ENCODE data around the gene P3H2. TPM values are rescaled to one million over a fixed set of nuclear protein-coding genes. Genes with fewer than 3 reads are reported as not detected.
"Not testable (repeated sequence)": the region's sequence is repeated elsewhere in the genome, so short reads cannot be mapped to it uniquely, and the experiment has no call there.

The P3H2 gene
- total RNA-seq, 4 donors from 2014 or later, result 0.24 to 4.0 (median 0.90) TPM

- no peak for DNase-seq
- no peak overlapping the region for H3K4me3 ChIP-seq
- no peaks in the 10 kb centered on the region for H3K36me3 ChIP-seq
- H3K27ac ChIP-seq, result no peak overlapping the region
- peaks cover 0 to 6% of the 10 kb centered on the region in 2 donors for H3K4me1 ChIP-seq
- TF ChIP-seq, protein P1, sequence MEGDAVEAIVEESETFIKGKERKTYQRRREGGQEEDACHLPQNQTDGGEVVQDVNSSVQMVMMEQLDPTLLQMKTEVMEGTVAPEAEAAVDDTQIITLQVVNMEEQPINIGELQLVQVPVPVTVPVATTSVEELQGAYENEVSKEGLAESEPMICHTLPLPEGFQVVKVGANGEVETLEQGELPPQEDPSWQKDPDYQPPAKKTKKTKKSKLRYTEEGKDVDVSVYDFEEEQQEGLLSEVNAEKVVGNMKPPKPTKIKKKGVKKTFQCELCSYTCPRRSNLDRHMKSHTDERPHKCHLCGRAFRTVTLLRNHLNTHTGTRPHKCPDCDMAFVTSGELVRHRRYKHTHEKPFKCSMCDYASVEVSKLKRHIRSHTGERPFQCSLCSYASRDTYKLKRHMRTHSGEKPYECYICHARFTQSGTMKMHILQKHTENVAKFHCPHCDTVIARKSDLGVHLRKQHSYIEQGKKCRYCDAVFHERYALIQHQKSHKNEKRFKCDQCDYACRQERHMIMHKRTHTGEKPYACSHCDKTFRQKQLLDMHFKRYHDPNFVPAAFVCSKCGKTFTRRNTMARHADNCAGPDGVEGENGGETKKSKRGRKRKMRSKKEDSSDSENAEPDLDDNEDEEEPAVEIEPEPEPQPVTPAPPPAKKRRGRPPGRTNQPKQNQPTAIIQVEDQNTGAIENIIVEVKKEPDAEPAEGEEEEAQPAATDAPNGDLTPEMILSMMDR (IDR thresholded peaks at IDR 0.05 in 4 of 5, conservative IDR thresholded peaks at IDR 0.05 in 1 of 5), result no peak
- no peak for TF ChIP-seq POLR2A (IDR thresholded peaks at IDR 0.05)
- ATAC-seq, result no peak
- H3K9me3 ChIP-seq, result no peaks in the 10 kb centered on the region
- H3K27me3 ChIP-seq, result no peaks in the 10 kb centered on the region
- intact Hi-C loops (cut with DNase I; ENCODE audit: low total_unique reads) (loop anchor here (5.0 to 10.0 kb wide), 2 partner anchors 162 to 465 kb away; partner anchors contain the start of gene P3H2), in situ Hi-C loops (cut with MboI; ENCODE audit: low sequenced_read_pairs in 4 of 4) (loop anchor here (5.0 to 10.0 kb wide), 5 partner anchors 235 to 362 kb away; partner anchors contain the start of gene CLDN1 (in 2 of the 4))
These were observed 158.2 kb downstream of the P3H2 start for GRCh38 chr3:189962466-189962865.

DNA sequence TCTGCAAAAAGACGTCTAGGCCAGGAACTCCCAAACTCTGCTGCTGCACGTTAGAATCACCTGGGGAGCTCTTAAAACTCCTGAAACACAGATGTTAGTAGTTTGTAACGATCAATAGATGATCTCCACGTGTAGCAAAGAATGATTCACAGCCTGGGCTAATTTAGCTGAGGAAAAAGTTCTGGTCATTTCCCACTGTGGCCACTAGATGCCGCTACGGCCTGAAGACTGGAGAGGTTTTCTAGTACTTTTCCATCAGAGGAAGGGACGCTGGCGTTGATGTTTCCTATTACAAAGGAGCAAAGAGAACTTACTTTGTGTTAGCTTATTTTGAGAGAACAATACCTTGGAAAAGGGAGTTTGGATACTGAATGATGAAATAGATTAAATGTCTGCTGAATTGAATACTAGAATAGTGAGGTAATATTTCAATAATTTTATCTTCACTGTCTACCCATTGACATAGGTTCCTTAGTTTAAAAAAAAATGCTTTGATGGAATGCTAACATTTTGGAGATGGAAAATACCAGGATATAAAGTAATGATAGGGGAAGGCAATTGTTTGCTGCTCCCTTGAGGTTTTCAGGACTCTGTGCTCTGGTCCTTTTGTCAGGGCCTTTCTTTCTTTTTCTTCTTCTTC, 159.1 kb downstream of the P3H2 start:
- H3K9me3 ChIP-seq, result no peaks in the 10 kb centered on the region
- H3K27ac ChIP-seq, result no peak overlapping the region
- H3K27me3 ChIP-seq, result no peaks in the 10 kb centered on the region
- no peak overlapping the region for H3K4me3 ChIP-seq
- in situ Hi-C loops (cut with MboI; ENCODE audit: low sequenced_read_pairs in 4 of 4), result loop anchor here (5.0 to 10.0 kb wide), 5 partner anchors 236 to 363 kb away; partner anchors contain the start of gene CLDN1 (in 2 of the 4)
- H3K4me1 ChIP-seq, result peaks cover 0 to 6% of the 10 kb centered on the region in 2 donors
- H3K36me3 ChIP-seq, result no peaks in the 10 kb centered on the region
- TF ChIP-seq, protein P1 (IDR thresholded peaks at IDR 0.05 in 4 of 5, conservative IDR thresholded peaks at IDR 0.05 in 1 of 5), result peak; percentile 60 to 91 (median 80)
- TF ChIP-seq POLR2A (IDR thresholded peaks at IDR 0.05), result no peak
- DNase-seq (peak; percentile 20 to 60), ATAC-seq (peak; percentile 85 to 92)
- intact Hi-C loops (cut with DNase I; ENCODE audit: low total_unique reads), result loop anchor here (2.0 to 10.0 kb wide), 3 partner anchors 163 to 466 kb away; partner anchors contain the start of genes CLDN1 and P3H2

GRCh38 chr3:189961086-189961485, 159.6 kb downstream of the P3H2 start:
- not testable (repeated sequence) for H3K4me1 ChIP-seq, H3K36me3 ChIP-seq, H3K27ac ChIP-seq, H3K27me3 ChIP-seq, H3K9me3 ChIP-seq, DNase-seq, ATAC-seq, H3K4me3 ChIP-seq
- in situ Hi-C loops (cut with MboI; ENCODE audit: low sequenced_read_pairs in 4 of 4) (loop anchor here (5.0 to 10.0 kb wide), 5 partner anchors 236 to 364 kb away; partner anchors contain the start of gene CLDN1 (in 2 of the 4)), intact Hi-C loops (cut with DNase I; ENCODE audit: low total_unique reads) (loop anchor here (2.0 to 10.0 kb wide), 3 partner anchors 164 to 466 kb away; partner anchors contain the start of genes CLDN1 and P3H2)

DNA sequence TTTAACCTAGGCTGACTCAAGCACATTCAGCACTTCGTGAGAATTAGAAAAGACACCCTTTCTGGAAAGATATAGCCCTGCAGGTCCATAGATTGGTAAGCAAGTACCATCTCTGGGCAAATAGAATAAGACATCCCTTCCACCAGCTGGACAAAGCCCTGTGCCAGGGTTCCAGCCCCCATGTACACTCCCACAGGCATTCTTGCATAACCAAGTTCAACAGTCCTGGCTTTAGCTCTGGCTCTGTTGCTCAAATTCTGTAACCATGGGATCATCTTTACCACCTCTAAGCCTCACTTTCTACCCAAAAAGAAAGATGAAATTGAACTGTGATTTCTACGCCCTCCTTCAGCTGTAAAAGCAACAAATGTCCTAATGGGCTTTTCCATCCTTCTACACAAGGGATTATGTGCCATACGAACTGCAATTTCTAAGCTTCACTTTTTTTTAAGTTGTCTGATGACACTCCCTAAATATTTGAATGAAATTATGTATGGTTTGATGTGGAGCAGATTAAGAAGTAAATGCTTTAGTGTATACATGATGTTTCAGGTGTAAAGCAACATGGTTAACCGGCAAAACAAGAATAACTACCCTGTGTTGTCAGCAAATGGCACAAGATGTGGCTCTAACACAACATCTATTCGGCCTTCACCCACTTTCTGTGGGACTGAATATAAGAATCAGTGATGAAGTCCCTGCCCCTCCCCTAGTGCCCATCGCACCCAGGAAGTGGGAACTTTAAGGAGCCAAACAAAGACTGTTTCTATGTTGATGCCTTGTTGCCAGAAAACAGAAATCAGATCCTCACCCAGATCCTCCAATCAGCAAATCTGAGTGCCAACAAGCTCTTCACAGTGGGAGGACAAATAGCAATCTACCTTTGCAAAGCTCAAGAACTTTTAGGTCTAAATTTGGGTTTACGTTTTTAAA, 165.7 kb downstream of the P3H2 start:
- Histone ChIP-seq H3K27ac (no peak overlapping the region), H3K9me3 (no peaks in the 10 kb centered on the region), H3K27me3 (no peaks in the 10 kb centered on the region), H3K4me3 (no peak overlapping the region), H3K36me3 (no peaks in the 10 kb centered on the region), H3K4me1 (no peaks in the 10 kb centered on the region)
- in situ Hi-C loops (cut with MboI; ENCODE audit: low sequenced_read_pairs in 4 of 4) (no loop called here), intact Hi-C loops (cut with DNase I; ENCODE audit: low total_unique reads) (no loop called here)
- DNase-seq (no peak), ATAC-seq (no peak)
- no peak for TF ChIP-seq POLR2A (IDR thresholded peaks at IDR 0.05)
- TF ChIP-seq, protein P1 (IDR thresholded peaks at IDR 0.05 in 4 of 5, conservative IDR thresholded peaks at IDR 0.05 in 1 of 5), result no peak

- H3K4me1 ChIP-seq, result peaks cover 1 to 3% of the 10 kb centered on the region in 2 donors
- no peaks in the 10 kb centered on the region for H3K9me3 ChIP-seq
- H3K27ac ChIP-seq, result no peak overlapping the region
- intact Hi-C loops (cut with DNase I; ENCODE audit: low total_unique reads), result no loop called here
- ATAC-seq (no peak), DNase-seq (no peak)
- no peaks in the 10 kb centered on the region for H3K27me3 ChIP-seq
- no peak overlapping the region for H3K4me3 ChIP-seq
- TF ChIP-seq, protein P1 (IDR thresholded peaks at IDR 0.05 in 4 of 5, conservative IDR thresholded peaks at IDR 0.05 in 1 of 5), result no peak
- no peak for TF ChIP-seq POLR2A (IDR thresholded peaks at IDR 0.05)
- in situ Hi-C loops (cut with MboI; ENCODE audit: low sequenced_read_pairs in 4 of 4), result no loop called here
- no peaks in the 10 kb centered on the region for H3K36me3 ChIP-seq
These were observed 167.1 kb downstream of the P3H2 start for GRCh38 chr3:189953551-189953950.

All from gastrocnemius medialis (tissue), 4 donors.